SIG-M5 treated with dmso at 0.1 percent for 504 hours (cell line): ENCODE data around the gene SHISA4.

Source experiments
- DNase-seq: peaks from one replicate; lab custom pipeline; 2025; ENCODE audit not compliant: unreplicated experiment; lab: John Stamatoyannopoulos, UW

SHISA4 gene

DNA sequence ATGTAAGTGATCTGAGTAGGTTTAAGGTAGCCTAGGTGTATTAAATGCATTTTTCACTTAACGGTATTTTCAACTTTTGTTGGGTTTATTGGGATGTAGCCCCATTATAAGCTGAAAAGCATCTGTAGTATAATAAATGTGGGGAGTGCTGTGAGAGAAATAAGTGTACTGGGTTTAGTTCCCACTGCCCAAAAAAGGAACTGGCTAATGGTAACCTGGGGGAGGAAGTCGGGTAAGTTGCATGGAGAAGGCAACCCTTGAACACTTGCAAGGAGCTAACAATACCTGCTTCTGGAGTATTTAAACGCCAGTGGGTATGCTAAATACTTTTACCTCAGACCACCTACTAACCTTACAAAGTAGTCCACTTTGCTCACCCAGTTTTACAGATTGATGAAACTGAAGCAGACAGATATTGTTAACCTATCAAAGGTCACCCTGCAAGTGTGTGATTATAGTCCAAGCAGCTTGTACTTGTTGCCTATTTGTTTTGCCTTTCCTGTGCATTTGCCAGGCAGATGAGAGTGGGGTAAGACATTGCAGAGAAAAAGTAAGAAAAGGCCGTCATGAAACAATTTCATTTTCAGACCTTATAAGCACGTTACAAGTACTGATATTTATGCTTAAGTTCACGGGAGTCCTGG lies 7.6 kb upstream of the SHISA4 start:
- DNase-seq: peak; percentile 37

- no peak for DNase-seq
Measured at GRCh38 chr1:201881617-201882016, 7.1 kb upstream of the SHISA4 start.

- peak; percentile 99 for DNase-seq
Measured at GRCh38 chr1:201882665-201883132, 6.0 kb upstream of the SHISA4 start.

- no peak for DNase-seq
Measured at GRCh38 chr1:201883266-201883665, 5.4 kb upstream of the SHISA4 start.

DNA sequence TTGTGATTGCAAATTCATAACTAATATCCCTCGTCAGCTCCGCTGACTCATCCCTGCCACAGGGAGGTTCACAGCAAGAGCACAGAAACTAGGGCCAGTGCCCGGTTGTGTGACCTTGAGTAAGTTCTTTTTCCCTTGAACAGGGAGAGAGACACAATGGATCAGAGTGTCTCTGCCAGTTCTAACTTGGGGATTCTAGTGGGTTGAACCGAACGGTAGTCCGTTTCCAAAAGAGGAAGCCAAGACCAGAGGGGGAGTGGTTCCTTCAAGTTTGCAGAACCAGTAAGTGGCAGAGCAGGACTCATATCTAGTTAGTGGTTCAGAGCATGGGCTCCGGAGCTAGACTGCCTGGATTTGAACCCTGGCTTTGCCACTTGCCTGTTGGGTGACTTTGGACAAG lies 4.9 kb upstream of the SHISA4 start:
- peak; percentile 78 for DNase-seq

- no peak for DNase-seq
Measured at GRCh38 chr1:201884425-201884824, 4.3 kb upstream of the SHISA4 start.

DNA sequence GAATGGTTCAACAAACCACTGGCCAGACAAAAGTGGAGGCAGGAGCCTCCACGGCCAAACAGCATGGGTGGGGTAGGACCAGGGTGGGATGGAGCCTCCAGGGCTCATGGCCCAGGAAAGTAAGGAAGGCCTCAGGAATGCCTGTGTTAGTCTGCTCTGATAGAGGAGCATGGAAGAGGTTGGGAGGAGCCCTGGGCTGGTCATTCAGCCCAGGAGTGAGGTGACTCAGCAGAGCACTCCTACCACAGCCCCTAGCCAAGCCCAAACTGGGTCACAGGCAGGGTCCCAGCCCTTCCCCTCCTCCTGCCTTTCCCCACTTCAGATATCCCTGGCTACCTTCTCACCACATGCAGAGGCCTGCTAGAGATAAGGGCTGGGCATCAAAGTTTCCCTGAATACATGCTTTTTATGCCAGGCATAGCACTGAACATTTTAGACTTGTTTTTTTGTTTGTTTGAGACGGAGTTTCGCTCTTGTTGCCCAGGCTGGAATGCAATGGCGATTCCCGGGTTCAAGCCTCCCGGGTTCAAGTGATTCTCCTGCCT lies 3.1 kb upstream of the SHISA4 start:
- no peak for DNase-seq

GRCh38 chr1:201886103-201886885 lies 2.4 kb upstream of the SHISA4 start:
- no peak for DNase-seq

DNA sequence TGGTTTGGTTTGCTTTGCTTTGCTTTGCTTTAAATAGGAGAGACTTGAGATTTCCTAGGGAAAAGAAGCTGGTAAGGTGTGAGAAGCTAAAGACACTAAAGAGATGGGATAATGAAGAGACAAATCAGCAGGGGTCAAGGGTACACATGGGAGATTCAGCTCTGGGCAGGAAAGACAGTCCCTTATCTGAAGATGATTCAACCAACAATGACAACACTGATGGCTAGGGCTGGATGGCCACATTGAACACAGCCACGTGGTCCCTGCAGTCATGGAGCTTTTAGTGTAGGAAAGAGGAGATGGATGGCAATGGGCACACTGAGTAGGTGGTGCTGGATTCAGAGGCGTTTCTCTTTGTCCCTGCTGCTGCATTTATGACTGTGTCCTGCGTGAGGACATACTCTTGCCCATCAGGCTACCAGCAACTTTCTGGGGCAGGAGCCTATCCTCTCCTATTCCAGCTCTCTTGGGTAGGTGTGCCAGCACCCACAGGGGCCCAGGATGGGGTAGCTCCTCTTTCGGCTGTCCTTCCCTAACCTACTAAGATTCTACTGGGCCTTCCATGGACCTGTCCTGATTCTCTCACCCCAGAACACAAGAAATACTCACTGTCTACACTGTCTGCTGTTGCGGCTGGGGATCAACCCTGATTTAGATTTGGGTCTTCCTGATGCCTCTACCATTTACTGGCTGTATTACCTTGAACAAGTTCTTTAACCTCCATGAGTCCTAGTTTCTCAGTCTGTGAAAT lies 1.4 kb upstream of the SHISA4 start:
- DNase-seq: no peak

DNA sequence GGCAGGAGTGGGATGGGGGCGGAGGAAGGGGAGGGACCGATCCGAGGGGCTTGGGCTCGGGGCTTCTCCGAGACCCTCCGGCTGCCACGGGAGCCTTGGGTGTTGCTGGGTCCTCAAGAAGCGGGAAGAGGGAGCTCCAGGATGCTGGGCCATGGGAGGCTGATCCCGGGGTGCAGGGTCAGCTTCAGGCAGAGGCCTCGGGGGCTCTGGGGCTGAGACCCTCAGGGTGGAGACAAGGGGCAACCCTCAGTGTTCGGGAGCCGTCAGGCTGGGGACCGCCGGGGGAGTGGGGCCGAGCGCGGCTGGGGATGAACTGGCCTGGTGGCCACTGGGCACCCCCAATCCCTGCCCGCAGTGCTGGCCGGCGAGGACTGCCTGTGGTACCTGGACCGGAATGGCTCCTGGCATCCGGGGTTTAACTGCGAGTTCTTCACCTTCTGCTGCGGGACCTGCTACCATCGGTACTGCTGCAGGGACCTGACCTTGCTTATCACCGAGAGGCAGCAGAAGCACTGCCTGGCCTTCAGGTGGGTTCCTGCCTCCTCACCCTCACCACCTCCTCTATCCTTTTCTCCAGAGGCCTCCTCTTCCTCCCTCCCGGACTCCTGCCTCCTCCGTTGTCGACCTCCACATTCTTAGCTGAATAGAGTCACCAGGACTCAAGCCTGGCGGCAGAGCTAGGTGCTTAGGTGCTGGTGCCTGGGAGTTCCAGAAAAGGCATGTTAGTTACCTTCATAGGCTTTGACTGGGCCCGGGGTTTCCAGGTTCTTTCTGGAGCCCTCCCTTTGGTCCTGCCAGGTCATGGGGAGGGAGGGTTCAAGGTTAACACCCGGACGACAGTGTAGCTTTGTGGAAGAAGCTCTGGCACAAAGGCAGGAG lies 631 bp downstream of the SHISA4 start:
- no peak for DNase-seq

DNA sequence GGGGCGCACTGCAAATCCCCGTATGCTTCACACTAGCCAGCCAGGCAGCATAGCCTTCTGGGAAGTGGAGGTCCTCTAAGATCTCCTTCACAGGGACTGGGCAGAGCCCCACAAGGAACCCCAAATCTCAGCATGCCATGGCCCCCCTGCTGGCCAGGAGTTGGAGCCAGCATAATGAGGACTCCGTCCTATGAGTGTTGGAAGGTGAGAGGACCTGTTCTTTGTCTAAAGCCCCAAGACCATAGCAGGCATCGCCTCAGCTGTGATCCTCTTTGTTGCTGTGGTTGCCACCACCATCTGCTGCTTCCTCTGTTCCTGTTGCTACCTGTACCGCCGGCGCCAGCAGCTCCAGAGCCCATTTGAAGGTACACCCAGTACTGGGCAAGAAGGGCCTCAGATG lies 1.5 kb downstream of the SHISA4 start:
- DNase-seq: no peak

GRCh38 chr1:201890806-201891450 lies 2.2 kb downstream of the SHISA4 start:
- DNase-seq: no peak

DNA sequence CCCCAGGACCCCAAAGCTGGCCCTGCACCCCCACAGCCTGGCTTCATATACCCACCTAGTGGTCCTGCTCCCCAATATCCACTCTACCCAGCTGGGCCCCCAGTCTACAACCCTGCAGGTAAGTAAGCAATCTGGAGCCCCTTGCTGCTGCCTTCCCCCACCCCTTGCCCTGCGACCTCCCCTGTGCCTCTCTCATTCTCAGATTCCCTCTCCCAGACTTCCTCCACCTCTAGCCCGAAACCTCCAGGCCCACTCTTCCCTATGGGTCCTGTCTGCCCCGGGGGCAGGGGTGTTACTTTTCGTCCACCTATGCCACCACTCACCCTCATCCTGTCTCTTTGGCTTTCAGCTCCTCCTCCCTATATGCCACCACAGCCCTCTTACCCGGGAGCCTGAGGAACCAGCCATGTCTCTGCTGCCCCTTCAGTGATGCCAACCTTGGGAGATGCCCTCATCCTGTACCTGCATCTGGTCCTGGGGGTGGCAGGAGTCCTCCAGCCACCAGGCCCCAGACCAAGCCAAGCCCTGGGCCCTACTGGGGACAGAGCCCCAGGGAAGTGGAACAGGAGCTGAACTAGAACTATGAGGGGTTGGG lies 2.9 kb downstream of the SHISA4 start:
- DNase-seq: no peak

GRCh38 chr1:201892211-201892610 lies 3.5 kb downstream of the SHISA4 start:
- DNase-seq: no peak

GRCh38 chr1:201893431-201893830 lies 4.7 kb downstream of the SHISA4 start:
- DNase-seq: no peak

DNA sequence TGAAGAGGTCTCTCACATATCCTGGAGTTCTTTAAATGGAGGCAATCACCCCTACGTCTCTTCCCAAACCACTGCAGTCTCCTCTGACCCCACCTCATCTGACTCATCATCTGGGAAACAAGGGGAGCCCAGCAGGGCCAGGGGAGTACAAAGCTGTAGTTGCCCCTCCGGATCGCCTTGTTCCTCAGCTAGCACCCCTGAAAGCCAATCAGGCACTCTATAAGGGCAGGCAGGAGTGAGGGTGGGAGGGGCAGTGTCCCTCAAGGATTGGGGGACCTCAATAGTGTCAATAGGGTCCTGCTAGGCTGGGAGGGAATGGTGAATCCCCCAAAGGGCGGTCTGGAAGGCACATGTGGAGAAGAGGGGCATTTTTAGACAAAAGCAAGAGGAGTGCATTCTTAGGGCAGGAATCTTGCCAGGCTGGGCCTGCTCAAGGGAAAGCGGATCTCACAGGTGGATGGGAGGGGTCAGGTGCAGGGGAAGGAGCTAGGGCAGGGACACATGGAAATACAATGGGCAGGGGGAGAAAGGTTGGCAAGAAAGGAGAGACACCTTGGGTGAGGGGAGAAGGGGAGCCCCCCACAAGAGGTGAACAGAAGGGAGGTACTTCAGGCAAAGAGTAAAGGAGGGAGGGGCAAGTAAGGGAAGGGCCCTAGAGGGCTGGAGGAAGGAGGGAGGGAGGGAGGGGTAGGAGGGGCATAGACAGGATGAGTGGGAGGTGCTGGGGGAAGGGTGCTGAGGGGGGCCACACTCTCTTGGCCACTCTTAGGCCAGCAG lies 5.8 kb downstream of the SHISA4 start:
- no peak for DNase-seq

DNA sequence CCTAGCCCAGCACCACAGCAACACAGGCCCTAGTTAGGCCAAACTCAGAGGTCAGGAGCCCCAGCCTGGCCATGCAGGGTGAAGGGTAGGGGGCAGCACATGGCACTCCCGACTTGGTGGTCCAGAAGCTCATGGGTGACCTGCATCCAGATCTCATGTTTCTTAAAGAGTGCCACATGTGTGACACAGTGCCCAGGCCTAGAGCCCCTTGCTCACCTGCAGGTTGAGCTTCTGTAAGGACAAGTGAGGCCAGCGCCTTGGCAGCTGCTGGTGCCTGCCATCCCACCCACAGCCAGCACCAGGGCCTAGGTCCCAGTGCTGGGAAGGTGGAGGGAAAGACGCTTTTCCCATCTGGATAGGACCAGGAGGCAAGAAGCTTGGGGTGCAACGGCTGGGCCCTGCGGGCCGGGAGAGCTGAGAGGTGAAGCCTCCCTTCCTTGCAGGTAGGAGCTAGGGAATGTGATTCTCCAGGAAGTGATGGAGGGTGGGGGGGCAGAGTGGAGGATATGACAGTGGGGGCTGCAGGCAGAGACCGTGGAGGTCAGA lies 6.5 kb downstream of the SHISA4 start:
- DNase-seq: no peak

DNA sequence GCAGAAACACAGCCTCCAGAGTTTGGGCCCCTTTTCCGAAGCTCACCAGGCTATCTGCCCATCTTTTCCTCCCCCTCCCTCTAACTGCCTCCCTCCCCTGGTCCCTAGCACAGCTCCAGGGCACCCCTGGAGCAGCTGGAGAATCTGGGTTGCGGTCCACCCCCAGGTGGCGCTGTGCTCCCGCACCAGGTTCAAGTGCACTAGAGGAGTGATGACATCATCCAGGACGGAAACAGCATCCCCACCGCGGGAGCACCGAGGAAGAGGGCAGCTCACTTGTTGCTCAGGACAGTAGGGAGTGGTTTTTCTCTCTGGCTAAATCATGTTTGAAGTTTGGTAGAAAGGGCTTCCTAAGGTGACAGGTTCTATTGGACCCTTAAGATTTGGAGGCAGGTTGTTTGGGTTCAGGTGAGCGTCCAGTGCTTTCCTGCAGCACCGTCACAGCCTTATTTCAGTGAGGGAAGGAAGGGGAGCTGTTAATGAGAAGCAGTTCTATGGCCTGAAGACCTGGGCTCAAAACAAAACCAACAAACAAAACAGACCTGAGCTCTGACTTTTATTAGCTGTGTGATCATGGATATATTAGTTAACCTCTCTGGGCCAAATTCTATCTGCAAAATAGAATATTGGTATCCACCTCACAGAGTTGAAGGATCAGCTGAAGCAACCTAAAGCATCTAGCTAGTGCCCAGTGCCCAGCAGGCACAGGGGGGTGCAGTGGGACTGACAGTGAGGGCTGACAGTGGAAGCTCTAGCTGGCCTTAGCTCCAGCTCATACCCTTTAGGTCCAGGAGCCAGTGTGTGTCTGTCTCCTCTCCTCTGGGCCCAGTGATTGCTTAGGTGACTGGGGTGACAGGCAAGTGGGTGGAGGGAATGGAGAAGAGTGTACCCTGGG lies 7.5 kb downstream of the SHISA4 start:
- peak; percentile 95 for DNase-seq
